ENCODE results near the gene FAM9C.

GRCh38 chrX:13005661-13006473, 38.6 kb downstream of the FAM9C start:
- no peak for TF ChIP-seq CTCF (IDR thresholded peaks at IDR 0.05)
- TF ChIP-seq POLR2A (IDR thresholded peaks at IDR 0.05), result no peak
